Measurements from ENCODE around the gene MEIS3. TPM values are rescaled to one million over a fixed set of nuclear protein-coding genes. Genes with fewer than 3 reads are reported as not detected.

MEIS3 gene
- total and polyA plus RNA-seq, 9 of the 15 experiments (the other 6 are each of a cell fraction or from before 2014, with no cell fraction given) = 0.06 to 0.80 (median 0.25) TPM; not detected in 1

GRCh38 chr19:47447470-47448359 is 28.4 kb upstream of the MEIS3 start (continued):
- TF ChIP-seq GMEB1 (CRISPR knock-in tag; IDR thresholded peaks at IDR 0.05) (peak; percentile 80), NONO (IDR thresholded peaks at IDR 0.05; ENCODE audit: low read depth in 2 of 2, low read length in 1 of 2) (peak in 1 of 2 experiments; percentile 73; a peak in 1 of 4 replicates), NFYB (IDR thresholded peaks at IDR 0.05; ENCODE audit: extremely low read depth, insufficient read length) (no peak), SMAD2 (IDR thresholded peaks at IDR 0.05; ENCODE audit: low read depth, low read length) (no peak), MGA (IDR thresholded peaks at IDR 0.05) (peak; percentile 94), NRF1 (conservative IDR thresholded peaks at IDR 0.05 in 1 of 2, IDR thresholded peaks at IDR 0.05 in 1 of 2) (peak; percentile 86 to 88), ZNF79 (CRISPR knock-in tag; IDR thresholded peaks at IDR 0.05; ENCODE audit: low read depth) (no peak), ZNF282 (CRISPR knock-in tag; IDR thresholded peaks at IDR 0.05) (peak; percentile 98), RFX5 (IDR thresholded peaks at IDR 0.05; ENCODE audit: low read depth, low read length) (no peak), HDGF (IDR thresholded peaks at IDR 0.05) (peak; percentile 10; the same call in 1 of the 2 replicates), SMARCB1 (IDR thresholded peaks at IDR 0.05; ENCODE audit: insufficient read length, low read depth) (no peak), CBFA2T3 (IDR thresholded peaks at IDR 0.05) (0 out of 2 replicates have a peak, but pooled peaks have one; percentile 3), POLR2B (IDR thresholded peaks at IDR 0.05; ENCODE audit: low read depth, partially characterized antibody) (no peak), BRD4 (IDR thresholded peaks at IDR 0.05) (no peak)
